DOHH2 (cell line): ENCODE data around the gene XPA.

Experiments used
- EZH2phosphoT487 ChIP-seq: fragments of 200-600 bp; sonication (generic); IDR thresholded peaks from 2 replicates; pipeline ENCODE4 v1.6.1; 2017; ENCODE audit warnings: borderline replicate concordance, mild to moderate bottlenecking, antibody characterized with exemption, low read length, moderate library complexity, mixed read lengths
- TF ChIP-seq, protein P1 (sequence below): fragments of 200-600 bp; sonication (generic); IDR thresholded peaks from one replicate; pipeline ENCODE4 v1.5.1; 2014; ENCODE audit warnings: antibody characterized with exemption, mild to moderate bottlenecking, low read depth, low read length; ENCODE audit not compliant: poor library complexity, severe bottlenecking

- TF ChIP-seq, protein P1, sequence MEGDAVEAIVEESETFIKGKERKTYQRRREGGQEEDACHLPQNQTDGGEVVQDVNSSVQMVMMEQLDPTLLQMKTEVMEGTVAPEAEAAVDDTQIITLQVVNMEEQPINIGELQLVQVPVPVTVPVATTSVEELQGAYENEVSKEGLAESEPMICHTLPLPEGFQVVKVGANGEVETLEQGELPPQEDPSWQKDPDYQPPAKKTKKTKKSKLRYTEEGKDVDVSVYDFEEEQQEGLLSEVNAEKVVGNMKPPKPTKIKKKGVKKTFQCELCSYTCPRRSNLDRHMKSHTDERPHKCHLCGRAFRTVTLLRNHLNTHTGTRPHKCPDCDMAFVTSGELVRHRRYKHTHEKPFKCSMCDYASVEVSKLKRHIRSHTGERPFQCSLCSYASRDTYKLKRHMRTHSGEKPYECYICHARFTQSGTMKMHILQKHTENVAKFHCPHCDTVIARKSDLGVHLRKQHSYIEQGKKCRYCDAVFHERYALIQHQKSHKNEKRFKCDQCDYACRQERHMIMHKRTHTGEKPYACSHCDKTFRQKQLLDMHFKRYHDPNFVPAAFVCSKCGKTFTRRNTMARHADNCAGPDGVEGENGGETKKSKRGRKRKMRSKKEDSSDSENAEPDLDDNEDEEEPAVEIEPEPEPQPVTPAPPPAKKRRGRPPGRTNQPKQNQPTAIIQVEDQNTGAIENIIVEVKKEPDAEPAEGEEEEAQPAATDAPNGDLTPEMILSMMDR: peak; percentile 84
- no peak for TF ChIP-seq EZH2phosphoT487
Measured at GRCh38 chr9:97710356-97711222, 13.4 kb upstream of the XPA start.
